Neutrophil (primary cell): Measurements from ENCODE around the gene STAB2.
A peak's percentile ranks its signal among the peaks of the same experiment; 100 is the strongest.

Source experiments
- H3K27ac ChIP-seq: fragments of 200-600 bp; sonication (generic); 2 replicates; pipeline ENCODE4 v1.5.1; 2016; ENCODE audit warnings: mild to moderate bottlenecking, moderate library complexity
- H3K27me3 ChIP-seq: fragments of 200-600 bp; sonication (generic); 2 replicates; pipeline ENCODE4 v1.6.0; 2016; ENCODE audit warnings: mild to moderate bottlenecking
- H3K36me3 ChIP-seq: fragments of 200-600 bp; sonication (generic); 2 replicates; pipeline ENCODE4 v1.5.1; 2017
- H3K4me1 ChIP-seq, 2 experiments: fragments of 200-600 bp in 1 of 2; sonication (generic) in 1 of 2; 1 replicate in 1 of 2; 2 replicates in 1 of 2; pipeline versions ENCODE4 v1.5.1 to v1.6.1; 2013 to 2016; ENCODE audit warnings: low read depth in 1 of 2, low read length in 1 of 2, mild to moderate bottlenecking in 1 of 2, moderate library complexity in 1 of 2; ENCODE audit not compliant: control insufficient read depth in 1 of 2, insufficient read depth in 1 of 2
- H3K4me3 ChIP-seq, 2 experiments: fragments of 200-600 bp in 1 of 2; sonication (generic) in 1 of 2; 1 replicate in 1 of 2; 2 replicates in 1 of 2; pipeline ENCODE4 v1.5.1; 2013 to 2016; ENCODE audit warnings: low read depth in 1 of 2, low read length in 1 of 2, mild to moderate bottlenecking in 1 of 2, moderate library complexity in 1 of 2
- H3K9me3 ChIP-seq: fragments of 200-600 bp; sonication (generic); 2 replicates; pipeline ENCODE4 v1.5.1; 2016
- TF ChIP-seq, protein P1 (sequence below): fragments of 200-600 bp; sonication (generic); IDR thresholded peaks from 2 replicates; pipeline ENCODE4 v1.5.1; 2016; ENCODE audit warnings: antibody characterized with exemption

The STAB2 gene

DNA sequence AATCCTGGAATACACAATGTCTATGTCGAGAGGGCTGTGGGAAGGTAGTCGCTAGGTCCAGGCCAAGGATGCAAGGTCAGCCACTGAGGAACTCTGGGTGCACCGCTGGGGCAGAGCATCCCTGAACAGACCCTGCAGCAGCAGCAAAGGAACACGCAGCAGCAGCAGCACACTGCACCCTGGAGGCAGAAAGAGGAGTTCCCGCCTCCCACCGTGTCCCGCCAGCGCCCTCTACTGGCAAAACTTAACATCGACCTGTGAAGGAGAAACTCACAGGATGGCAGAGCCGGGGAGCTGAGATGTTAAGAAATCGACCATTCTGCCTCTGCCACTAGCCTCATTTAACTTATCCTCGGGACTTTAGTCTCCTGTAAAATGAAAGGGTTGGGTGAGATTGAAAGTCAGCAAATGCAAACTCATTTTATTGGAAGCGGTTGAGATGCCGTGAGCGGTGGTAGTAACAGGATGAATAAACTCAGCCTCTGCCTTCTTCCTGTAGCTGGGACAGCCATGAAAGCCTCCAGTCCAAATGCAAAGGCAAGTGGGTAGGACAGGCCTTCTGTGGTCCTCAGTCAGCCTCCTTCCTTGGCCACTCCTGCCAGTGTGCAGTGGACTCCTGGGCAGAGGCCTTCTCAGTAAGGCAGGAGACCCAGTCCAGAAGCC, 45.6 kb downstream of the STAB2 start:
- Histone ChIP-seq H3K9me3 (no peaks in the 10 kb centered on the region), H3K4me1 (no peaks in the 10 kb centered on the region), H3K27me3 (peaks cover 14% of the 10 kb centered on the region), H3K4me3 (no peak overlapping the region), H3K36me3 (no peaks in the 10 kb centered on the region), H3K27ac (no peak overlapping the region)
- TF ChIP-seq, protein P1, sequence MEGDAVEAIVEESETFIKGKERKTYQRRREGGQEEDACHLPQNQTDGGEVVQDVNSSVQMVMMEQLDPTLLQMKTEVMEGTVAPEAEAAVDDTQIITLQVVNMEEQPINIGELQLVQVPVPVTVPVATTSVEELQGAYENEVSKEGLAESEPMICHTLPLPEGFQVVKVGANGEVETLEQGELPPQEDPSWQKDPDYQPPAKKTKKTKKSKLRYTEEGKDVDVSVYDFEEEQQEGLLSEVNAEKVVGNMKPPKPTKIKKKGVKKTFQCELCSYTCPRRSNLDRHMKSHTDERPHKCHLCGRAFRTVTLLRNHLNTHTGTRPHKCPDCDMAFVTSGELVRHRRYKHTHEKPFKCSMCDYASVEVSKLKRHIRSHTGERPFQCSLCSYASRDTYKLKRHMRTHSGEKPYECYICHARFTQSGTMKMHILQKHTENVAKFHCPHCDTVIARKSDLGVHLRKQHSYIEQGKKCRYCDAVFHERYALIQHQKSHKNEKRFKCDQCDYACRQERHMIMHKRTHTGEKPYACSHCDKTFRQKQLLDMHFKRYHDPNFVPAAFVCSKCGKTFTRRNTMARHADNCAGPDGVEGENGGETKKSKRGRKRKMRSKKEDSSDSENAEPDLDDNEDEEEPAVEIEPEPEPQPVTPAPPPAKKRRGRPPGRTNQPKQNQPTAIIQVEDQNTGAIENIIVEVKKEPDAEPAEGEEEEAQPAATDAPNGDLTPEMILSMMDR: peak; percentile 47

DNA sequence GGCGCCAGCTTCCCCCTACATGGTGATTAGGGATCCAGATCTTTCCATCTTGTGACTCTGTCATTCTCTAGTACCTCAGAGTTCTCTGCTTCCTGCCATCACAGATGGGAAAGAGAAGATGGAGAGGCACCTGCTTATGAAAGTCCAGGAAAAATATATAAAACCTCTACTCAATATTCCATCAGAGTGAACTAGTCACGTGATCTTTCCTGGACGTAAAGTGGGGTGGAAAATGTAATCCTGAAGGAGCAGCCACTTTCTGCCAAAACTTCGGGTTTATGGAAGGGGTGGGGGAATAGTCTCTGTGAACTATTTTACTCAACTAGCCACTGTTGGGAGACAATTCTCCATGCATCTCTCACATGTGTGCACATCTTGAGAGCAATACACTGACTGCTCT, 47.7 kb downstream of the STAB2 start:
- Histone ChIP-seq H3K36me3 (no peaks in the 10 kb centered on the region), H3K4me3 (no peak overlapping the region), H3K27me3 (peaks cover 30% of the 10 kb centered on the region), H3K27ac (no peak overlapping the region), H3K4me1 (no peaks in the 10 kb centered on the region), H3K9me3 (no peaks in the 10 kb centered on the region)
- TF ChIP-seq, protein P1: no peak

DNA sequence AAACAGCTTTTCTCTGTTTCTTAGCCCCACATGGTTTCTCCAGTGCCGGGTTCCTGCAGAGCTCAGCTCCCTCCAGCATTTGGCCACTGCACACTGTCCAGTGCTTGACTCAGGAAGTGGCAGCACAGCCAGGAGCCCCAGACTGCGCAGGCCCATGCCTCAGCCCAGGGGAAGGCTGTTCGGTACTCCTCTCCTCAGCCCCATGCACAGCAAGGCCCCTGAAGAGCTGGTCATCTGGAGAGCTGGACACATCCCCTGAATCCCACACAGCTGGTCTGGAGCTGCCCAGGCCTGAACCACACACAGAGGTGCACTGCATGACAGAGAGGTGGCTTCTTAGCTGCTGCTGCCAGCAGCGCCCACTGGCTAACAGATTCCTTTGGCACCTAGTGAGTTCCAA, 48.3 kb downstream of the STAB2 start:
- TF ChIP-seq, protein P1: no peak
- no peaks in the 10 kb centered on the region for H3K4me1 ChIP-seq
- no peaks in the 10 kb centered on the region for H3K9me3 ChIP-seq
- H3K27ac ChIP-seq: no peak overlapping the region
- H3K36me3 ChIP-seq: no peaks in the 10 kb centered on the region
- peaks cover 36% of the 10 kb centered on the region for H3K27me3 ChIP-seq
- H3K4me3 ChIP-seq: no peak overlapping the region

DNA sequence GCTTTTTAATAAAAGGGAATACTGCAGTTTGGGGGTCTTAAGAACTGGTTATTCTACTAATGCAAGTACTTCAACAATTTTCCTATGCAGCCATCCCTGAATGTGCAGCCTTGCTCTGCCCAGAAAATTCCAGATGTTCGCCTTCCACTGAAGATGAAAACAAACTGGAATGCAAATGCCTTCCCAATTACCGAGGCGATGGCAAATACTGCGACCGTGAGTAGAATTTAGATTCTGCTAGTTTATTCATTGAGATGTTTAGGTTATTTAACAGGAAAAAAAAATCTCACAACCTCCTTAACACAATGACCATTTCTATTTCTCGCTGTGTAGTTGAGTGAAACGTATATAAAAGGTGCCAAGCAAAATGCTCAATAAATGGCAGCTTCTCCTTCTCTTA, 49.9 kb downstream of the STAB2 start:
- no peaks in the 10 kb centered on the region for H3K4me1 ChIP-seq
- TF ChIP-seq, protein P1: no peak
- H3K9me3 ChIP-seq: no peaks in the 10 kb centered on the region
- H3K4me3 ChIP-seq: no peak overlapping the region
- H3K27me3 ChIP-seq: peaks cover 50% of the 10 kb centered on the region
- no peaks in the 10 kb centered on the region for H3K36me3 ChIP-seq
- H3K27ac ChIP-seq: no peak overlapping the region

DNA sequence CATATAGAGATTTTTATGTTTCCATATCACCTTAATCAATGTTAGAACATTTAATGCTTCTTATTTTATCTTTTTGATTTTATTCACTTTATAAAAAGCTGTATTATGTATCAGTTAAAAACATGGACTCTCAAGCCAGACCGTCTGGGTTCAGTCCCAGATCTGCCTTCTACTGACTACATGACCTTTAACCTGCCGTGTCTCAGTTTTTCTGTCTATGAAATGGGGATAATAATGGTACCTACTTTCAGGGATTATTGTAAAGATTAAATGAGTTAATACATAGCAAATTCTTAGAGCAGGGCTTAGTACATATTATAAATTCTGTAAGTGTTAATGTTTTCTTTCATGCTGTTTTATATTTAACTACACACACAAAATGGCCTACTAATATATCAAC, 50.4 kb downstream of the STAB2 start:
- Histone ChIP-seq H3K27me3 (peaks cover 52% of the 10 kb centered on the region), H3K4me3 (no peak overlapping the region), H3K36me3 (no peaks in the 10 kb centered on the region), H3K9me3 (no peaks in the 10 kb centered on the region), H3K27ac (no peak overlapping the region), H3K4me1 (no peaks in the 10 kb centered on the region)
- TF ChIP-seq, protein P1: no peak

DNA sequence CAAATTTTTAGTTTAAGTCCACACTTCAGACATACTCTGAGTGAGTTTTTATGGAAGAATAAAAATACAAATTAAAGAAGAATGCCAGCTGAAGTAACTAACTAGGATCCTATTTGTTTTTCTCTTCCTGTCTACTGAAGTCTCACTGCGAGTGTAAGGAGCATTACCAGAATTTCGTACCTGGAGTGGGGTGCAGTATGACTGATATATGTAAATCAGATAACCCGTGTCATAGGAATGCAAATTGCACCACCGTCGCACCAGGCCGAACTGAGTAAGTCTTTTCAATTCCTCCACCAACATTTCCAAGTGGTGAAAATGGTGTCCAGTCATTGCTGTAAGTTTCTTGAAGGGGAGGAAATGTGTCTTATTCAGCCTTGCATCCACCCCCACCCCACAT, 52.9 kb downstream of the STAB2 start:
- Histone ChIP-seq H3K36me3 (no peaks in the 10 kb centered on the region), H3K9me3 (no peaks in the 10 kb centered on the region), H3K27me3 (peaks cover 52% of the 10 kb centered on the region), H3K4me3 (no peak overlapping the region), H3K4me1 (no peaks in the 10 kb centered on the region), H3K27ac (no peak overlapping the region)
- TF ChIP-seq, protein P1: no peak
